HepG2 (cell line): ENCODE measurements around the gene CYBB. TPM values are rescaled to one million over a fixed set of nuclear protein-coding genes. Genes with fewer than 3 reads are reported as not detected.

Source experiments
- ATAC-seq: fragments of 200-7000 bp; cut with Tn5 transposase; 3 replicates; pipeline ENCODE4 v1.9.1; 2020; ENCODE audit warnings: mild to moderate bottlenecking, moderate library complexity
- BruUV-seq: library from RNA; stranded (reverse); fragments of 400-500 nt; replicated peaks from 2 replicates; lab custom pipeline; 2021; lab: Mats Ljungman, UMichigan
- CTCF ChIA-PET: fragments of 300-600 bp; formaldehyde crosslinking; extraction: SDS; loops from one replicate; lab custom pipeline; 2021; ENCODE audit warnings: low total read pairs, inconsistent platforms, low intra/inter-chr PET ratio; lab: Yijun Ruan, JAX
- POLR2A ChIA-PET: fragments of 350-600 bp; sonication (Branson Sonifier 250); formaldehyde crosslinking; loops from one replicate; lab custom pipeline; 2020; ENCODE audit warnings: antibody characterized with exemption, inconsistent platforms; lab: Yijun Ruan, JAX
- DNase-seq: peaks from one replicate; pipeline ENCODE4 v3.0.0-alpha.2; 2015; ENCODE audit warnings: low spot score
- FAIRE-seq: peaks from 3 replicates; lab custom pipeline; 2011; peaks lifted over from hg19 to GRCh38; lab: Jason Lieb, UNC
- H2AFZ ChIP-seq: one replicate; pipeline ENCODE4 v1.6.1; 2011; ENCODE audit warnings: low read length, inconsistent platforms
- H3K27ac ChIP-seq: fragments of 300-600 bp; 3 replicates; pipeline ENCODE4 v1.8.0; 2011; ENCODE audit warnings: mixed run types, mild to moderate bottlenecking, mixed read lengths, low read length, inconsistent platforms; ENCODE audit not compliant: insufficient read depth; ENCODE audit errors: extremely low read length
- H3K27me3 ChIP-seq, 2 experiments: fragments of 200-600 bp in 1 of 2; 2 replicates in 1 of 2; 3 replicates in 1 of 2; pipeline versions ENCODE4 v1.6.0 to v1.8.0; 2011; ENCODE audit warnings: low read length in 2 of 2, mild to moderate bottlenecking in 2 of 2, moderate library complexity in 2 of 2, inconsistent platforms in 1 of 2; ENCODE audit not compliant: insufficient read depth in 2 of 2, control insufficient read depth in 1 of 2
- H3K36me3 ChIP-seq, 2 experiments: fragments of 200-600 bp in 1 of 2; replicated peaks in 1 of 2; 2 replicates in 1 of 2; 3 replicates in 1 of 2; pipeline versions ENCODE4 v1.5.1 to v1.8.0; 2011; ENCODE audit warnings: low read length in 2 of 2, inconsistent platforms in 1 of 2; ENCODE audit not compliant: insufficient read depth in 2 of 2, control insufficient read depth in 1 of 2
- H3K4me1 ChIP-seq: 2 replicates; pipeline ENCODE4 v1.5.1; 2012; ENCODE audit warnings: low read length, inconsistent platforms; ENCODE audit not compliant: insufficient read depth
- H3K4me2 ChIP-seq: 2 replicates; pipeline ENCODE4 v1.6.0; 2011; ENCODE audit warnings: low read depth, low read length, inconsistent platforms
- H3K4me3 ChIP-seq, 3 experiments: fragments of 200-600 bp in 1 of 3; sonication (generic), shearing (Covaris generic) in 1 of 3; replicated peaks in 1 of 3; 2 replicates each; pipeline ENCODE4 v1.5.1; 2011 to 2016; ENCODE audit warnings: low read length in 3 of 3, inconsistent platforms in 2 of 3, low read depth in 2 of 3, mild to moderate bottlenecking in 2 of 3, control low read depth in 1 of 3, mixed read lengths in 1 of 3; ENCODE audit not compliant: insufficient read depth in 1 of 3
- H3K79me2 ChIP-seq: one replicate; pipeline ENCODE4 v1.6.1; 2011; ENCODE audit warnings: low read length, inconsistent platforms; ENCODE audit not compliant: insufficient read depth
- H3K9ac ChIP-seq: 2 replicates; pipeline ENCODE4 v1.6.0; 2011; ENCODE audit warnings: mild to moderate bottlenecking, low read depth, low read length, inconsistent platforms; ENCODE audit not compliant: insufficient read depth
- H3K9me3 ChIP-seq: 2 replicates; pipeline ENCODE4 v1.5.1; 2012; ENCODE audit warnings: mild to moderate bottlenecking, low read length
- H4K20me1 ChIP-seq: 2 replicates; pipeline ENCODE4 v1.6.0; 2011; ENCODE audit warnings: inconsistent platforms, mild to moderate bottlenecking, low read length, moderate library complexity; ENCODE audit not compliant: insufficient read depth
- ATF4 ChIP-seq, 2 experiments: fragments of 450-650 bp in 1 of 2; sonication (generic) in 1 of 2; formaldehyde crosslinking; IDR thresholded peaks; 2 replicates each; pipeline versions ENCODE4 v1.5.0 to v1.8.0; 2020 to 2022; ENCODE audit warnings: mild to moderate bottlenecking in 1 of 2, missing genetic modification reagents in 1 of 2
- CC2D1A ChIP-seq: sonication (generic); formaldehyde crosslinking; IDR thresholded peaks from 2 replicates; pipeline ENCODE4 v1.8.1; 2023; ENCODE audit warnings: mild to moderate bottlenecking, missing genetic modification reagents
- FOSL1 ChIP-seq: sonication (generic); formaldehyde crosslinking; IDR thresholded peaks from 2 replicates; pipeline ENCODE4 v1.9.0; 2021; ENCODE audit warnings: missing genetic modification reagents, borderline replicate concordance
- GTF2F1 ChIP-seq: fragments of 150-350 bp; IDR thresholded peaks from 2 replicates; pipeline ENCODE4 v1.6.1; 2014; ENCODE audit warnings: low read length
- IKZF1 ChIP-seq: fragments of 450-650 bp; IDR thresholded peaks from 2 replicates; pipeline ENCODE4 v1.7.1; 2016
- MYNN ChIP-seq: sonication (generic); formaldehyde crosslinking; IDR thresholded peaks from 2 replicates; pipeline ENCODE4 v1.4.0; 2020; ENCODE audit warnings: mild to moderate bottlenecking, low read depth, missing genetic modification reagents
- NFAT5 ChIP-seq: sonication (generic); formaldehyde crosslinking; IDR thresholded peaks from 2 replicates; pipeline ENCODE4 v1.4.0; 2020; ENCODE audit warnings: missing genetic modification reagents
- NR1H2 ChIP-seq: sonication (generic); formaldehyde crosslinking; IDR thresholded peaks from 2 replicates; pipeline ENCODE4 v1.8.1; 2022; ENCODE audit warnings: low read depth, missing genetic modification reagents, borderline replicate concordance
- SATB2 ChIP-seq: sonication (generic); formaldehyde crosslinking; IDR thresholded peaks from 2 replicates; pipeline ENCODE4 v1.5.0; 2020; ENCODE audit warnings: missing genetic modification reagents
- SUZ12 ChIP-seq: fragments of 150-350 bp; IDR thresholded peaks from 2 replicates; pipeline ENCODE4 v1.6.1; 2014; ENCODE audit warnings: low read depth, low read length
- ZMYM3 ChIP-seq: sonication (generic); formaldehyde crosslinking; IDR thresholded peaks from 2 replicates; pipeline ENCODE4 v1.5.1; 2020; ENCODE audit warnings: mild to moderate bottlenecking, missing genetic modification reagents
- ZNF274 ChIP-seq: sonication (generic); formaldehyde crosslinking; IDR thresholded peaks from 2 replicates; pipeline ENCODE4 v1.5.1; 2020; ENCODE audit warnings: mild to moderate bottlenecking, missing genetic modification reagents
- ZNF34 ChIP-seq: sonication (generic); formaldehyde crosslinking; IDR thresholded peaks from 2 replicates; pipeline ENCODE4 v1.4.0; 2020; ENCODE audit warnings: mild to moderate bottlenecking, missing genetic modification reagents, borderline replicate concordance
- ZNF781 ChIP-seq: sonication (generic); formaldehyde crosslinking; IDR thresholded peaks from 2 replicates; pipeline ENCODE4 v1.5.1; 2020; ENCODE audit warnings: borderline replicate concordance, mild to moderate bottlenecking, missing genetic modification reagents; ENCODE audit errors: not compliant biosample characterization
- WGBS: methylation state at CpG from one replicate; pipeline ENCODE4 v1.1.6; 2017; ENCODE audit warnings: low lambda C conversion rate; 5-methylcytosine and 5-hydroxymethylcytosine counted together
- in situ Hi-C: cut with HindIII; loops from 2 replicates; pipeline ENCODE4 v1.10.0; 2017; ENCODE audit warnings: low pct_unique_long_range_greater_than_20kb; ENCODE audit not compliant: extremely low pct_ligation_motif_present
- intact Hi-C: fragments of 100-400 bp; cut with micrococcal nuclease; formaldehyde crosslinking; loops from one replicate; pipeline ENCODE4 v1.10.0; 2022; ENCODE audit not compliant: unreplicated experiment
- polyA plus RNA-seq, 8 experiments: library from polyadenylated mRNA; depleted of rRNA in 3 of 8; stranded (reverse) in 7 of 8; unstranded in 1 of 8; fragments of >200 nt; fragmentation: Illumina TruSeq in 4 of 8; extraction: Trizol in 4 of 8; gene quantifications; 2 replicates each; pipeline versions ENCODE4 v1.2.1 to v1.2.3, GENCODE V29; 2011 to 2016; ENCODE audit warnings: low read depth in 4 of 8, missing spikeins in 1 of 8, mixed read lengths in 1 of 8; ENCODE audit not compliant: insufficient read depth in 1 of 8
- total RNA-seq, 5 experiments: library from RNA; depleted of rRNA; stranded (reverse); fragments of >200 nt; fragmentation: Illumina TruSeq; extraction: Trizol; gene quantifications; 2 replicates each; pipeline ENCODE4 v1.2.3, GENCODE V29; 2016; ENCODE audit warnings: low read depth in 1 of 5

The CYBB gene
- total and polyA plus RNA-seq, 2 of the 13 experiments (the other 11 are each of a cell fraction or from before 2014, with no cell fraction given) = not detected

- no peaks in the 10 kb centered on the region for H3K27me3 ChIP-seq
- no TSS peak for BruUV-seq
- H3K36me3 ChIP-seq = no peaks in the 10 kb centered on the region
- ChIA-PET CTCF (no interaction called here), POLR2A (no interaction called here)
- WGBS = 64% methylated on average over 1 of the region's 6 CpGs
- no peaks in the 10 kb centered on the region for H3K4me1 ChIP-seq
- H4K20me1 ChIP-seq = no peaks in the 10 kb centered on the region
- no peak overlapping the region for H3K9ac ChIP-seq
- FAIRE-seq = no peak
- H2AFZ ChIP-seq = no peak overlapping the region
- intact Hi-C loops (no loop called here), in situ Hi-C loops (no loop called here)
- H3K4me2 ChIP-seq = no peak overlapping the region
- no peak overlapping the region for H3K4me3 ChIP-seq
- no peaks in the 10 kb centered on the region for H3K9me3 ChIP-seq
- H3K27ac ChIP-seq = no peak overlapping the region
- TF ChIP-seq GTF2F1 (no peak), ZNF34 (CRISPR knock-in tag) (no peak), CC2D1A (CRISPR knock-in tag) (no peak), SATB2 (CRISPR knock-in tag) (no peak), NFAT5 (CRISPR knock-in tag) (no peak), MYNN (CRISPR knock-in tag) (no peak), FOSL1 (CRISPR knock-in tag) (no peak), IKZF1 (no peak), ZNF274 (CRISPR knock-in tag) (no peak), SUZ12 (no peak), ZMYM3 (no peak), ZNF781 (CRISPR knock-in tag) (no peak), ATF4 (CRISPR knock-in tag; IDR thresholded peaks at IDR 0.05) (no peak), NR1H2 (no peak)
- TF ChIP-seq, all 625 proteins: peak for 0
- ATAC-seq (no peak), DNase-seq (no peak)
- H3K79me2 ChIP-seq = no peaks in the 10 kb centered on the region
Observed at GRCh38 chrX:37860721-37861120, 80.9 kb downstream of the CYBB start.
